ENCODE results near the gene RPS6KA2.
A peak's percentile ranks its signal among the peaks of the same experiment; 100 is the strongest.

Gene RPS6KA2

GRCh38 chr6:166633732-166634535, 6.9 kb upstream of the RPS6KA2 start:
- no peaks in the 10 kb centered on the region for H3K9me3 Mint-ChIP-seq
- H3K4me3 Mint-ChIP-seq: no peak overlapping the region
- peaks cover 4% of the 10 kb centered on the region for H3K4me1 Mint-ChIP-seq (ENCODE audit: low read depth)
- no peaks in the 10 kb centered on the region for H3K36me3 Mint-ChIP-seq (ENCODE audit: low read depth)
- peaks cover 29% of the 10 kb centered on the region for H3K27me3 Mint-ChIP-seq (ENCODE audit: low read depth)
- H3K27ac Mint-ChIP-seq: no peak overlapping the region

GRCh38 chr6:166632731-166633130, 5.7 kb upstream of the RPS6KA2 start:
- H3K4me1 Mint-ChIP-seq (ENCODE audit: low read depth): peaks cover 13% of the 10 kb centered on the region
- H3K36me3 Mint-ChIP-seq (ENCODE audit: low read depth): no peaks in the 10 kb centered on the region
- H3K27ac Mint-ChIP-seq: no peak overlapping the region

GRCh38 chr6:166630462-166630861, 3.4 kb upstream of the RPS6KA2 start:
- peaks cover 43% of the 10 kb centered on the region for H3K27me3 Mint-ChIP-seq (ENCODE audit: low read depth)
- no peak overlapping the region for H3K4me3 Mint-ChIP-seq
- H3K36me3 Mint-ChIP-seq (ENCODE audit: low read depth): no peaks in the 10 kb centered on the region

More at GRCh38 chr6:166632731-166633130, 5.7 kb upstream of the RPS6KA2 start:
- H3K4me3 Mint-ChIP-seq: no peak overlapping the region
- H3K9me3 Mint-ChIP-seq: no peaks in the 10 kb centered on the region
- peaks cover 35% of the 10 kb centered on the region for H3K27me3 Mint-ChIP-seq (ENCODE audit: low read depth)

GRCh38 chr6:166629628-166630027, 2.6 kb upstream of the RPS6KA2 start:
- Mint-ChIP-seq H3K4me3 (no peak overlapping the region), H3K36me3 (ENCODE audit: low read depth) (no peaks in the 10 kb centered on the region), H3K27ac (no peak overlapping the region), H3K4me1 (ENCODE audit: low read depth) (peaks cover 20% of the 10 kb centered on the region), H3K9me3 (no peaks in the 10 kb centered on the region), H3K27me3 (ENCODE audit: low read depth) (peaks cover 48% of the 10 kb centered on the region)

More at GRCh38 chr6:166630462-166630861, 3.4 kb upstream of the RPS6KA2 start:
- Mint-ChIP-seq H3K27ac (no peak overlapping the region), H3K9me3 (no peaks in the 10 kb centered on the region), H3K4me1 (ENCODE audit: low read depth) (peaks cover 18% of the 10 kb centered on the region)

GRCh38 chr6:166627875-166628801, 1.1 kb upstream of the RPS6KA2 start:
- peak overlapping the region; percentile 78 for H3K27ac Mint-ChIP-seq
- H3K9me3 Mint-ChIP-seq: no peaks in the 10 kb centered on the region
- H3K27me3 Mint-ChIP-seq (ENCODE audit: low read depth): peaks cover 52% of the 10 kb centered on the region
- peaks cover 20% of the 10 kb centered on the region for H3K4me1 Mint-ChIP-seq (ENCODE audit: low read depth)
- no peaks in the 10 kb centered on the region for H3K36me3 Mint-ChIP-seq (ENCODE audit: low read depth)
- H3K4me3 Mint-ChIP-seq: peak overlapping the region; percentile 89

- Mint-ChIP-seq H3K4me1 (ENCODE audit: low read depth) (peaks cover 20% of the 10 kb centered on the region), H3K27ac (no peak overlapping the region), H3K27me3 (ENCODE audit: low read depth) (peaks cover 52% of the 10 kb centered on the region), H3K9me3 (no peaks in the 10 kb centered on the region), H3K4me3 (peak overlapping the region; percentile 65), H3K36me3 (ENCODE audit: low read depth) (no peaks in the 10 kb centered on the region)
Observed at GRCh38 chr6:166626177-166627032, 646 bp downstream of the RPS6KA2 start.

GRCh38 chr6:166625356-166625755, 1.7 kb downstream of the RPS6KA2 start:
- Mint-ChIP-seq H3K4me1 (ENCODE audit: low read depth) (peaks cover 20% of the 10 kb centered on the region), H3K4me3 (no peak overlapping the region), H3K27me3 (ENCODE audit: low read depth) (peaks cover 45% of the 10 kb centered on the region), H3K36me3 (ENCODE audit: low read depth) (no peaks in the 10 kb centered on the region), H3K9me3 (no peaks in the 10 kb centered on the region), H3K27ac (no peak overlapping the region)

- peaks cover 16% of the 10 kb centered on the region for H3K4me1 Mint-ChIP-seq (ENCODE audit: low read depth)
- no peak overlapping the region for H3K4me3 Mint-ChIP-seq
- no peak overlapping the region for H3K27ac Mint-ChIP-seq
- H3K27me3 Mint-ChIP-seq (ENCODE audit: low read depth): peaks cover 35% of the 10 kb centered on the region
- H3K36me3 Mint-ChIP-seq (ENCODE audit: low read depth): no peaks in the 10 kb centered on the region
- no peaks in the 10 kb centered on the region for H3K9me3 Mint-ChIP-seq
Observed at GRCh38 chr6:166624275-166624674, 2.8 kb downstream of the RPS6KA2 start.

GRCh38 chr6:166623318-166623717, 3.7 kb downstream of the RPS6KA2 start:
- Mint-ChIP-seq H3K9me3 (no peaks in the 10 kb centered on the region), H3K4me3 (no peak overlapping the region), H3K36me3 (ENCODE audit: low read depth) (no peaks in the 10 kb centered on the region), H3K27me3 (ENCODE audit: low read depth) (peaks cover 32% of the 10 kb centered on the region), H3K27ac (no peak overlapping the region), H3K4me1 (ENCODE audit: low read depth) (peaks cover 11% of the 10 kb centered on the region)

GRCh38 chr6:166621114-166621540, 5.9 kb downstream of the RPS6KA2 start:
- Mint-ChIP-seq H3K27ac (no peak overlapping the region), H3K4me1 (ENCODE audit: low read depth) (peaks cover 6% of the 10 kb centered on the region), H3K36me3 (ENCODE audit: low read depth) (no peaks in the 10 kb centered on the region), H3K4me3 (no peak overlapping the region), H3K9me3 (no peaks in the 10 kb centered on the region), H3K27me3 (ENCODE audit: low read depth) (peaks cover 28% of the 10 kb centered on the region)

GRCh38 chr6:166620478-166621113, 6.5 kb downstream of the RPS6KA2 start:
- H3K27ac Mint-ChIP-seq: no peak overlapping the region
- peaks cover 22% of the 10 kb centered on the region for H3K27me3 Mint-ChIP-seq (ENCODE audit: low read depth)
- H3K36me3 Mint-ChIP-seq (ENCODE audit: low read depth): no peaks in the 10 kb centered on the region
- H3K4me3 Mint-ChIP-seq: no peak overlapping the region
- H3K4me1 Mint-ChIP-seq (ENCODE audit: low read depth): peaks cover 2% of the 10 kb centered on the region
- H3K9me3 Mint-ChIP-seq: no peaks in the 10 kb centered on the region

GRCh38 chr6:166619912-166620311, 7.1 kb downstream of the RPS6KA2 start:
- Mint-ChIP-seq H3K36me3 (ENCODE audit: low read depth) (no peaks in the 10 kb centered on the region), H3K27ac (no peak overlapping the region), H3K9me3 (no peaks in the 10 kb centered on the region)

GRCh38 chr6:166618866-166619761, 7.9 kb downstream of the RPS6KA2 start:
- H3K4me3 Mint-ChIP-seq: no peak overlapping the region
- peaks cover 1% of the 10 kb centered on the region for H3K4me1 Mint-ChIP-seq (ENCODE audit: low read depth)
- H3K9me3 Mint-ChIP-seq: no peaks in the 10 kb centered on the region
- peaks cover 12% of the 10 kb centered on the region for H3K27me3 Mint-ChIP-seq (ENCODE audit: low read depth)
- H3K36me3 Mint-ChIP-seq (ENCODE audit: low read depth): no peaks in the 10 kb centered on the region
- no peak overlapping the region for H3K27ac Mint-ChIP-seq

More at GRCh38 chr6:166619912-166620311, 7.1 kb downstream of the RPS6KA2 start:
- Mint-ChIP-seq H3K4me1 (ENCODE audit: low read depth) (peaks cover 1% of the 10 kb centered on the region), H3K27me3 (ENCODE audit: low read depth) (peaks cover 16% of the 10 kb centered on the region), H3K4me3 (no peak overlapping the region)
